HG03280 (cell line): Measurements from ENCODE around the gene RRP15.
"Not testable (repeated sequence)": the region's sequence is repeated elsewhere in the genome, so short reads cannot be mapped to it uniquely, and the experiment has no call there.

ENCODE experiments used
- ATAC-seq: cut with Tn5 transposase; IDR thresholded peaks from one replicate; pipeline ENCODE4 v1.9.1; 2021; ENCODE audit warnings: mild to moderate bottlenecking, moderate library complexity; ENCODE audit not compliant: unreplicated experiment

The RRP15 gene

DNA sequence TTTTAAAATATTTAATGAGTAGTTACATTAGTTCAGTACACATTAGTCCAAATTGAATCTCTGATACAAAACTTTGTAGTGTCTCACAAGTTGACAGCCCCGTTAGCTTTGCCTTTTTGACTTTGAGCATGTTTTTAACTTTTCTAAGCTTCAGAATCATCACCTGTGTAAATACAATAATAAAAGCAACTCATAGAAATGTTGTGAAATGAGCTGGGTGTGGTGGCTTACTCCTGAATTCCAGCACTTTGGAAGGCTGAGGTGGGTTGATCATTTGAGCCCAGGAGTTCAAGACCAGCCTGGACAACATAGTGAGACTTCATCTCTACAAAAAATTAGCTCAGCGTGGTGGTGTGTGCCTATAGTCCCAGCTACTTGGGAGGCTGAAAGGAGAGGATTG lies 11.1 kb downstream of the RRP15 start:
- no peak for ATAC-seq

DNA sequence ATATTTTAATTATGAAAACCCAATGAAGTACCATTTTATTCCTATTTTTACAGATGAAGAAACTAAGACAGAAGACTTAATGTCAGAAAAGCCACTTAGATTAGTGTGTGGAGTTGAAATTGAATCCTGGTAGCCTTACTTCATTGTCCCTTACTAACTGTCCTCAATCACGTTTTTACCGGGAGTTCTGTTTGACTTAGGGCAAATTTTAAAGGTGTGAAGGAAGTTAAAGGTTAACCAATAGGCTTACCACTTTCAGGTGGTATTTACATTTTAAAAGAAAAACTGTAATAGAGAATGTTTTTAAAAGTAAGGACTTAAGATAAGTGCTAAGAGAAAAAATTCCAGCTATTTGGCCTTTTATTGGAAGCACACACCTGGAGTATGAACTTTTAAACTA lies 12.4 kb downstream of the RRP15 start:
- ATAC-seq: no peak

DNA sequence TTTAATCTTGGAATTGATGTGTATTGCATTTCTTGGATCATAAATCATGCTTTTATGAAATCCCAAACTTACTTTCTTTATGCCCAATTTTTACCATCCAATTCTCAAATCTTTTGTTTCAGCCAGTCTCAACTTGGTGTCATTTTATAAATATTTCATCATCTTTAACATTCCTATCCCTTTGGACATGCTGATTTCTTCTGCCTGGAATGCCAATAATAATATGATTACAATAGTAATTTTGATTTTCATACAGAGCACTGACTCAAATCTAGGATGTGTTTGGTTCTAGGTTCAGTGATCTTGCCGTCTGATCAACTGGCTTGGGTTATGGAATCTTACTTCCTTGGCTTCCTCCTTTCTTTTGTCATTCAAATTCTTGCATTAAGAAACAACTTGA lies 12.8 kb downstream of the RRP15 start:
- ATAC-seq: no peak

DNA sequence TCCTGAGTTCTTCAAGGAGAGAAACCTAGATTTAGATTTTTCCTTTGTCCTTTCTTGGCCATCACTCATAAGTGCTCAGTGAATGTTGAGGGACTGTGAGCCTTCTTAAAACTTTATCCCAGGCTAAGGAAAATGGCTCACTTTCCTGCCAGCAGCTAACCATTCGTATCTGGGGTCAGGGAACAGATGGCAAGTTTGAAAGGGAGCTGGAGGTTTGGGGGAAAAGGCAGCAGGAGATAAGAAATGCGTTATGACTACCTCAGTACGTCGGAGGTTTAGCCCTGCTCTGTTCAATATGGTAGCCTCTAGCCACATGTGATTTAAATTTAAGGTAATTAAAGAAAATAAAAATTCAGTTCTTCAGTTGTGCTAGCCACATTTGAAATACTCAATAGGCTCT lies 13.3 kb downstream of the RRP15 start:
- ATAC-seq: no peak

DNA sequence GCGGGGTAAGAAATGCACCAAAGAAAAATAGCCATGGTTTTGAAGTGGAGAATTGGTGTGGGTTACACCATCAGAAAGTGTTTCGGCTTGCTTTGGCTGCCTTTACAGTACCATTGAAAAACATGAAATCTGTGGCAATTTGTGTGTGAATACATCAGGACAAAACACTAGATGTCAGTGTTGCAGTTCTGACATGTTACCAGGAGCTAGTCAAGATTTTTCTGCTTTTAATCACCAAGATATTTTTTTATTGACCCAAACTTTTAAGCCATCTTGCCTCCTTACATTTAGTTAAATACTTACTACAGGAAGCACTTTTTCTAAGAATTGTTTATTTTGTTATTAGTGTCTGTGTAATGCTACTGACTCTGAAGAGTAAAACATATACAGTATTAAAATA lies 14.3 kb downstream of the RRP15 start:
- no peak for ATAC-seq

DNA sequence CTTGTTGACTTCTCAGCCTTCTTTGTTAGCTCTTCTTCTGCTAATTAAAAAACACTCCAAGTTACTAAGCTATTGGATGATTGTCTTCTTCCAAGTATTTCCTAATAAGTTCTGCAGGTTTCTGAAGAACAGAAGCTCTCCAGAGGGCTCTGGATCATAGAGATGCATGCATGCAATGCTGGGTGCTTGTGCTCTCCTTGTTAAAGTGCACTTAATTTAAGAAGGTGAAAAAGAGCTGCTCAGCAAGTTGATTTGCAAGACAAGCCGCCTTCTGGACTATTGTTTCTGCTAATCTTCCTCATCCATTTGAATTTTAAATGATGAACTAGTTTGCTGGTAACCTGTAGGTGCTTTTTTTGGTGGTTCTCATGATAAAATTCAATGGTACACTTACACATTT lies 16.1 kb downstream of the RRP15 start:
- ATAC-seq: no peak

DNA sequence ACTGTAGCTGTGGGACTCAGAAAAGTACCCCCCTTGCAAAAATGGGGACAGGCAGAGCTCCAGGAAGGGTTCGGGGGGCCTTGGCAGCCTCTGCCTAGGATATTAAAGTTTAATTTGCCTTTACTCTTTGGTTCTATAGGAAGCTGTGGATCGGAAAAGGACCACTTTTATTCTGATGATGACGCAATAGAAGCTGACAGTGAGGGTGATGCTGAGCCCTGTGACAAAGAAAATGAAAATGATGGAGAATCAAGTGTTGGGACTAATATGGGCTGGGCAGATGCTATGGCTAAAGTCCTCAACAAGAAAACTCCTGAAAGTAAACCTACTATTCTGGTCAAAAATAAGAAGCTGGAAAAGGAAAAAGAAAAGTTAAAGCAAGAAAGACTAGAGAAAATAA lies 17.1 kb downstream of the RRP15 start:
- ATAC-seq: no peak

DNA sequence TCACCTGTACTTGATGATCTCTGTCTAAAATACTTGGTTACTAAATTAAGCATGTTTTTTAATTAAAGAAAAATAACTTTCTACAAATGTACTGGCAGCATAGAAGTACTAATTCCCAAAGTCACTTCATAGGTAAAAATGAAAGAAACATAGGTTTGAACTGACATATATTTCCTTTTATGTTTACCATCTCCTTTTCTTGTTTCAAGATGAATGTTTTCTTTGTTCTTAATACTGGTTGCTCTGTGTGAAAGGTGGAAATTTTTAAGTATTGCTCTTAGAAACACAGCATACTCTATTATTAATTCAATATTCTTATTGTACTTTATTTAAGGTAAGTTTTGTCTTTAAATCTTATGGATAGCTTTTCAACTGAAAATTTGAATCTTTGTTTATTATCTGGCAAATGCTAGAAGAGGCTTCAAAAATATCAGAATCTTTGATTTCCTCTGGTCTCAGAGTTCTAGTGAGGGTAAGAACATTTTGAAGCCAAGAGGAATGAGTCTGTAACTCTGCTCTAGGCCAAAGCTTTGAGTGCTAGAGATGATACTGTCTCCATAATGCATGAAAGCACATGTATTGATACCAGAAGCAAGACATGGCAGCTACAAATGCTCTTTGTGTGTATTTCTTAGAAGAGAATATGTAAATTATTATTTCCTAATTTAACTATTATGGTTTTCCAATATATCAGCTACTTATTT lies 18.2 kb downstream of the RRP15 start:
- ATAC-seq: no peak

DNA sequence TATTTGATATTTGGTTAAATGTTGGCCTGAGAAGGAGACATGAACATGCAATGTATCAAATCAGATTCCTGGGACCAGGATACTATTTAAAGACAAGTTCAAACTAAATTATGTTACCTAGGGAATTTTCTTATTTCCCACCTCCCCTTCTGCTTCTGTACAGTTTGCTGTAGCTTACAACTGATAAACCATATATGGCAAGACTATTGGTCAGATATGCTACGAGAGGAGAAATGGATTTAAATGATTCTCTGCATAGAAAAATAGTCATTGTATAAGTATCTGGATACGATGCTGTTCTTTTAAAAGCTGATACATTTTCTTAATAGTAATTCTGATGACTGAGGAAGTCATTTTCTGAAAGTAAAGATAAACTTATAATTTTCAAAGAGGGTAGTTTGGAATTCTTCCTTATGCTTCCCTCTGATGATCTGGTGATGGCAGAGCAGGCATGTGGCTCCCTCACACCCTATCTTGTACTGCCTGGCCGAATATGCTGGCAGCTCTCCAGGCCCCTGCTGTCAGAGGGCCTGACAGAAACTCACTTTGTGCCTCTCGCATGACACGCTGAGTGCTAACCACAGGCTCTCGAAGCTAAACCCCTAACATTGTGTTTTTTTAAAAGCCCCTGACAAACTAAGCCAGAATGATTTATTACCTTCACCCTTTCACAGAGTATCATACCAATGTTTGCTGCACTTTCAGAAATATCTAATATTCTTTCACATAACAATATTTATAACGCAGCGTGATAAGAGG lies 19.4 kb downstream of the RRP15 start:
- ATAC-seq: no peak

DNA sequence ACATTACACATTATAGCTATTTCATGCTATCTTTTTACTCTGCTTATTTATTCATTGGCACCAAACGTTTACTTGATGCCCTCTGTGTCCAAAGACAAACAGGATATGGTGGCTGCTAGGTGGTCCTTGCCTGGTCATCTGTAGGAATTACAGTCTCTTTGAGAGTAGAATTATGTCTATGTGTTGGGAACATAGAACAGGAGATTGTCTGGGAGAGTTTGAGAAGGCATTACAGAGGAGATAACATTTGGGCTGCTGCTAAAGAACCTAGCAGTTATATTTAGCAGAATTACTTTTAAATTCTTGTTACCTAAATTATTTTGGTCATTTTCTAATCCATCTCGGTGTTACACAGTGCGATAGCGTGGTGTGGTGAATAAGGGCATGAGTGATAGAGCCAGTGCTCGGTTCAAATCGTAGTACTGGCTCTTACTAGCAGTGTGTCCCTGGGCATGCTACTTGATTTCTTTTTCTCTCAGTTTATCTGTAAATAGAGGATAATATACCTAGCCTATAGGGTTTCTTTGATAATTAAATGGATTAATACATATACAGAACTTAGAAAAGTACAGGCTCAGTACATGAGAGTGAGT lies 20.5 kb downstream of the RRP15 start:
- no peak for ATAC-seq

DNA sequence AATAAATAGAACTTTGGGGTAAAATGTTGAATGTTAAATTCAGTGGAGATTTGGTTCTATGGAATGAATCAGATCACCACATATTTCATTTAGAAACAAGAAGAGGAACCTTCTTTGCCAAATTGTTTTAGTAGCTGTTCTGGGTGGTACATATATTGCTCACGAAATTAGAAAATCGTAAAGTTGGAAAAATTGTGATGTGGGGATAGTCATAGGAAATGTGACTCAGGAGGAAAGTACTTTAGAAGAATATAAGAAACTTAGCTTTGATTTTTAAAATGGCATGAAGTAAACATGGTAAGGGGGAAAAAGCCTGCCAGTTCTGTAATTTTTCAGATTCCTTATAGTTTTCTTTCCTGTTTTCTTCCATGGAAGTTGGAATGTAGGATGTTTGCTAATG lies 27.4 kb downstream of the RRP15 start:
- ATAC-seq: no peak

DNA sequence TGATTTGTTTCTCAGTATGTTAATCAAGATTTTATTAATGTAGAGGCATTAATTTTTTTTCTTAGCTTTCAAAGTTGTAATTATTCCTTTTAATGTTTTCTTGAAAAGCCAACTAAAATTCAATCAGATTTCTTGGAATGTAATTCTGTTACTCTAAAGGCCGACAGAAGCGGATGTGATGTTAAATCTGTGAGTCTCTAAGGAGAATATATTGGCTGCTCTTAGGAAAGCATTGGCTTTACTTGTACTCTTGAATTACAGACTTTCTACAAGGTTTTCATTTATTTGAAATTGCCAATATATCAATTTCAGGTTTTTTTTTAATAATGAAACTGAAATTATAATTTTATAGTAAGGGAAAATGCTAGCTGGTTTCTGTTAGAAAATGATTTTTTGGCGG lies 29.2 kb downstream of the RRP15 start:
- no peak for ATAC-seq

DNA sequence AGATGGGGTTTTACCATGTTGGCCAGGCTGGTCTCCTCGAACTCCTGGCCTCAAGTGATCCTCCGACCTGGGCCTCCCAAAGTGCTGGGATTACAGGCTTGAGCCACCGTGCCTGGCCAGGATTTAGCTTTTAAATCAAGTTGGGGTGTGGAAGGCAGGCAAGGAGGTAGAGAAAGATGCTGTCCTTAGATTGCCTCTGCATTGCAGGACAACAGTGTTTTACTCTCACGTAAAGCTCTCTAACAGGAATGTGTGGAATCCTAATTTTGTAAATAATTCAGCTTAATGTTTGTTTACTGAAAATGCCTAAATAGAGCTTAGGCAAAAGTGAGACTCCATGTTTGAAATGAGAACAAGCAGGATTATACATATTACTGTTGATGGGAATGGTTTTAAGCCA lies 30.5 kb downstream of the RRP15 start:
- no peak for ATAC-seq

DNA sequence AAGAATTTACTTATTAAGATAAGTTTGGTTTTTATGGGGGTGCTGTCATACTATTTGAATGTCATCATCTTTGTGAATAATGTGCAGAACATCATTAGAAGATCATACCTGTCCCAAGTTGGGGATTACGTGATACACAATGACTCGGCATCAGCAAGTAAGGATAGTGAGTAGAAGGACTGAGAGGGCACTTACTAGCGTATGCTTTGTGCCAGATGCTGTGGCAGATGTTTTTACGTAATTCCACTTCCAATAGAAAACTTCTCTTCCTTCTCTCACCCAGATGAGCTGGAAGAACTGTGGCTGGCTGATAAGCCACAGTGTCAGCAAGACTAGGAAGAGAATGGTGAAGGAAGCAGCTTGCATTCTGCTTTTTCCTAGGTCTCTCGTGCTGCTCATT lies 32.0 kb downstream of the RRP15 start:
- ATAC-seq: no peak

DNA sequence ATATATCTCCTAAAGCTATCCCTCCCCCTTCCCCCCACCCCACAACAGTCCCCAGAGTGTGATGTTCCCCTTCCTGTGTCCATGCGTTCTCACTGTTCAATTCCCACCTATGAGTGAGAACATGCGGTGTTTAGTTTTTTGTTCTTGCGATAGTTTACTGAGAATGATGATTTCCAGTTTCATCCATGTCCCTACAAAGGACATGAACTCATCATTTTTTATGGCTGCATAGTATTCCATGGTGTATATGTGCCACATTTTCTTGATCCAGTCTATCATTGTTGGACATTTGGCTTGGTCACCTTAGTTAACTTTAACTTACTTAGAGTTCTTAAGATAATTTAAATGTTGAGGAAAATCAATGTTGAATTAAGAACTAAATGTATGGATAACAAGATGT lies 35.1 kb downstream of the RRP15 start:
- ATAC-seq: not testable (repeated sequence)

DNA sequence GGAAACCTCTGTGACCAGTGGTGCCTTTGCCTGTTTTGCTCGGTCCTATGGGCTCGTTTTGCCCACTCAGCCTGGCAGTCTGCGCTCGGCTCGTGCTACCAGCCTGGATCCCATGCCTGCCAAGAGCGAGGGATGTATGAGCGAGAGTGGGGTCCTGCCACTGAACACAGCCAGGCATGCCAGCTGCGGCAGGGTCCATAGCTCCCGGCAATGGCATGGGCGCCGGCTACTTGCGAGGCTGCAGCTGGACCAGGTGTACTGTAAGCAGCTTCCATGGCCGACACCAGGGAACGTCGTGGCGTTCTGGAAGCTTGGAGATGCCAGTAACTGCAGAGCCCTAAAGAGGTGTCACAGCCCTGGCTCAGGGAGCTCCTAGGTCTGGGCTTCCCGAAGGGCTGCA lies 37.7 kb downstream of the RRP15 start:
- no peak for ATAC-seq

DNA sequence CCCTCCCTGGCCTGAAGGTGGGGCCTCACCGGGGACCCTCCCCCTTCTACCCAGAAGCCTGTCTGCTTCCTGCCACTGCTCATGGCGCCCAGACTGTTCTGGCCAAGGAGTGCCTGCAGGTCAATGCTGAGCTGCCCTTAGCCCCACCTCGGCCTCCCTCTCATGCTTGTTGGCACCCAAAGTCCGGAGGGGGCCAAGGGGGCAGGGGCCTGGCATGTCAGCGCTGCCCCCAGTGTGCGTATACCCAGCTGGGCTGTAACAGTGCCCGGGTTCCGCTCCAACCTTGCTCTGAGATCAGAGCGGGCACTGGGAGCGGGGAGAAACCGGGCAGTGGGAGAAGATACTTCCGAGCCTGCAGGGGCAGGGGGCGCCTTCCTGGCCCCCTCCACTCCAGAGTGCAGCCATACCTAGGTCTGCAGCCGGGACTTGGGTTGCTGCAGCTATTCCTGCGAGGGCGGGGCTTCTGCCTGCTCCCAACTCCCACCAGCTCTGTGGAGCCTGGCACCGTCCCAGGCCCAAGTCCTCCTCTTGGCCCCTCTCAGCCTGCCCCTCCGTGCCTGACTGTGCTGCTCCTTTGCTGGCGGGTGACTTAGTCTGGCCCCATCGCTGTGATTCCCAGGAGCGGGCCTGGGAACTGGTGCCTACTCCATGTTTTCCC lies 38.6 kb downstream of the RRP15 start:
- ATAC-seq: no peak

DNA sequence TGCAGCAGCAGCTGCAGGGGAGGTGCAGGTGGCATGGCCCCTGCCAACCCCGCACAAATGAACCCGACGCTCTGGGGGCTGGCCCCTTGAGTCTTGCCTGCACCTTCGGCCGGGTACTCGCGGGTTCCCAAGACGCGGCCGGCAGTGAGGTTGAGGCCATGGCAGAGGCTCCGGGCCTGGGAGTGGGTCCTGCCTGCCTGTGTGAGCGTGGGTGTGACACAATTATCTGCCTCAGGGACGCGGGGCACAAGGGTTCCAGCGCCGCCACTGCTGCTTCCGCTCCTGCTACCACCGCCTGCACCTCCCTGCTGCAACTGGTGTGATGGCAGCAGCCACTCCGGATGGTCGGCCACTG lies 39.1 kb downstream of the RRP15 start:
- ATAC-seq: no peak

DNA sequence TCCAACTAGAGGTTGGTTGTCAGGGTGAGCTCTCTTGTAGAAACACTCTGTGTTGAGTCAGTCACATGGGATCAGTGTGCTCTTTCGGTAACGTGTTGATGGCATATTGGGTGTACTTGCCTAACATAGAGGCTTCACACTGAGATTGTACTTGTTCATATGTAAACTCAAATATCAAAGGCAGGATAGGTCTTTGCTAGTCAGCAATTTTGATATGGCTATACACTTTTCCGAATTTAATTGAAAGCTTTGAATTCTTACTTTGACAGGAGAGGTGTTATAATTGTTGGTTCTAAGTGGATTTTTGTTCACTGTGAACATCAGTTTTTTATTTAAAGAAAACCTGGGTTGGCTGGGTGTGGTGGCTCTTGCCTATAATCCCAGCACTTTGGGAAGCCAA lies 43.7 kb downstream of the RRP15 start:
- ATAC-seq: no peak

DNA sequence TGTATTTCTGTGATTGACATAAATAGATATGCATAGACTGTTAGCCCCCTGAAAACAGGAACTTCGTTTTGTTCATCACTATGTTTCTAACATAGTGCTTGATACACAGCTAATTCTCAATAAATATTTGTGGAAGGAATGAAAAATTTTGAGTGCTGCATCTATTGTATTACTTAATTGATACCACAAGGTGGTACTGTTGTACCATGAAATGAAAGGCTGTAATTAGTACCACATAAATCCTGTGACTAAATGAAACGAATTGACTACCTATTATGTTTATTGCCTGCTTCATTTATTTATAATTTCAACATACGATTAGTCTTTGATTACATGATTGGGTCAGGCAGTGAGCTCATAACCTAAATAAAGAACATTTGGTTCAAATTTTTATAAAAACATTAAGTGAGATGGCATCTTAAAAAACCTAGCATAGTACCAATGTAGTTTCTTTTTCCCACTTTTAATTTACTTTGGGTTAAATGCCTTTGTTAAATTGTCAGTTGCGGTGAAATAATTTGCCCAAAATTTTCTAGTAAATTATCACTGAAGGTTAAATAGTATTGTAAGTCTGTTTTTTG lies 45.0 kb downstream of the RRP15 start:
- peak; percentile 68 for ATAC-seq

DNA sequence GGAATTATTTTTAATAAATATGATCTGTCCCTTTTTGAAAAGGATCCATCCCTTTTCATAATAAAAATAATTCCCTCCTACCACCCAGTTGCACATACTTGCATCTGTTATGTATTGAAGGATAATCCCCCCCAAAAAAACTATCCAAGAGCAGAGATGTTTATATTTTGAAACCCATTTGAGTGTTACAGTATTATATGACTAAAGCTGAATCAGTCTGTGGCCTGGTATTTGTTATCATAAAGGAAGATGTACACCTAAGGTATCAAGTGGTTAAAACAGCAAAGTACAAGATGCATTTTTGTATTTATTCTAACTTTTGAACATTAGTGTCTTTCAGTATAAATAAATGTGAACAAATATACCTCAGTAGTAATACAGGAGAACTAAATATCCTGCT lies 47.3 kb downstream of the RRP15 start:
- no peak for ATAC-seq

DNA sequence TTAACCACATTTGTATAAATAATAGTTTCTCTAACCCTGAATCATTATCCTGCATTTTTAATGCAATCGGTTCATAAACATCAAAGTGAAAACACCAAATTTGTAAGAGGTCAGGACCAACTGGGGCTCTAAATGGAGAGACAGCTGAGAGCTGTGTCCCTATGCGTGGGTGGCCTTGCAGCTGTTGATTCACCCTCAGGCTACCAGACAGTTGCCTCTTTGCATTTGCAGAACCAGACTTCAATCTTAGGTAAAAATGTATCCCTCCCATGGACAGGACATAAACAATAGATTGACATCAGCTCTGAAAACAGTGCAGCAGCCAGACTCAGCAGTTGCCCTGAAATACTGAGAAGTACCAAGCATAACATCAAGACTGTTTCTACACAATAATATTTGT lies 51.2 kb downstream of the RRP15 start:
- no peak for ATAC-seq
